Measurements from ENCODE around the gene ZNF808. TPM values are rescaled to one million over a fixed set of nuclear protein-coding genes. Genes with fewer than 3 reads are reported as not detected.
"Not testable (repeated sequence)": the region's sequence is repeated elsewhere in the genome, so short reads cannot be mapped to it uniquely, and the experiment has no call there.

Gene ZNF808
- total RNA-seq, 2 donors from 2014 or later: 13.7 to 24.5 TPM

GRCh38 chr19:52584736-52585440 lies 57.4 kb downstream of the ZNF808 start:
- Histone ChIP-seq H3K9me3 (no peaks in the 10 kb centered on the region), H3K36me3 (peaks cover 39% of the 10 kb centered on the region), H3K27me3 (replicated peaks; ENCODE audit: insufficient read depth) (no peaks in the 10 kb centered on the region), H3K4me1 (ENCODE audit: control insufficient read depth in 1 of 2, low read depth in 2 of 2) (no peaks in the 10 kb centered on the region), H3K4me3 (no peak overlapping the region), H3K27ac (peak overlapping the region in 1 of 2 donors; percentile 54)
- TF ChIP-seq CTCF (IDR thresholded peaks at IDR 0.05): no peak
- no peak for ATAC-seq (ENCODE audit: insufficient number of reproducible peaks, low FRiP score, low read depth)
- DNase-seq (ENCODE audit: low spot score): no peak

- H3K27ac ChIP-seq: peak overlapping the region in 1 of 2 donors; percentile 54
- no peak for TF ChIP-seq CTCF (IDR thresholded peaks at IDR 0.05)
- H3K27me3 ChIP-seq (replicated peaks; ENCODE audit: insufficient read depth): no peaks in the 10 kb centered on the region
- H3K36me3 ChIP-seq: peaks cover 32% of the 10 kb centered on the region
- ATAC-seq (ENCODE audit: insufficient number of reproducible peaks, low FRiP score, low read depth): no peak
- no peak overlapping the region for H3K4me3 ChIP-seq
- H3K9me3 ChIP-seq: no peaks in the 10 kb centered on the region
- no peaks in the 10 kb centered on the region for H3K4me1 ChIP-seq (ENCODE audit: control insufficient read depth in 1 of 2, low read depth in 2 of 2)
- no peak for DNase-seq (ENCODE audit: low spot score)
These were observed 58.1 kb downstream of the ZNF808 start for GRCh38 chr19:52585604-52586003.

GRCh38 chr19:52590728-52591127 lies 63.3 kb downstream of the ZNF808 start:
- Histone ChIP-seq H3K4me1 (ENCODE audit: control insufficient read depth in 1 of 2, low read depth in 2 of 2) (no peaks in the 10 kb centered on the region), H3K27ac (no peak overlapping the region), H3K4me3 (no peak overlapping the region), H3K9me3 (no peaks in the 10 kb centered on the region), H3K27me3 (replicated peaks; ENCODE audit: insufficient read depth) (no peaks in the 10 kb centered on the region), H3K36me3 (no peaks in the 10 kb centered on the region)
- no peak for TF ChIP-seq CTCF (IDR thresholded peaks at IDR 0.05)
- no peak for DNase-seq (ENCODE audit: low spot score)
- ATAC-seq (ENCODE audit: insufficient number of reproducible peaks, low FRiP score, low read depth): no peak

GRCh38 chr19:52592301-52592700 lies 64.8 kb downstream of the ZNF808 start:
- no peaks in the 10 kb centered on the region for H3K27me3 ChIP-seq (replicated peaks; ENCODE audit: insufficient read depth)
- no peak for ATAC-seq (ENCODE audit: insufficient number of reproducible peaks, low FRiP score, low read depth)
- no peak for TF ChIP-seq CTCF (IDR thresholded peaks at IDR 0.05)
- no peak overlapping the region for H3K27ac ChIP-seq
- no peak overlapping the region for H3K4me3 ChIP-seq
- peaks cover 5% of the 10 kb centered on the region for H3K36me3 ChIP-seq
- no peaks in the 10 kb centered on the region for H3K4me1 ChIP-seq (ENCODE audit: control insufficient read depth in 1 of 2, low read depth in 2 of 2)
- no peak for DNase-seq (ENCODE audit: low spot score)
- H3K9me3 ChIP-seq: no peaks in the 10 kb centered on the region

GRCh38 chr19:52593441-52593840 lies 66.0 kb downstream of the ZNF808 start:
- DNase-seq (ENCODE audit: low spot score); H3K36me3 ChIP-seq; ATAC-seq (ENCODE audit: insufficient number of reproducible peaks, low FRiP score, low read depth); H3K4me1 ChIP-seq (ENCODE audit: control insufficient read depth in 1 of 2, low read depth in 2 of 2); H3K27ac ChIP-seq; H3K4me3 ChIP-seq; H3K9me3 ChIP-seq; H3K27me3 ChIP-seq (replicated peaks; ENCODE audit: insufficient read depth): not testable (repeated sequence)

GRCh38 chr19:52599241-52599640 lies 71.8 kb downstream of the ZNF808 start:
- Histone ChIP-seq H3K4me1 (ENCODE audit: control insufficient read depth in 1 of 2, low read depth in 2 of 2) (peaks cover 7 to 25% of the 10 kb centered on the region in 2 donors), H3K27me3 (replicated peaks; ENCODE audit: insufficient read depth) (no peaks in the 10 kb centered on the region), H3K9me3 (no peaks in the 10 kb centered on the region), H3K27ac (no peak overlapping the region), H3K36me3 (peaks cover 5% of the 10 kb centered on the region), H3K4me3 (no peak overlapping the region)
- DNase-seq (ENCODE audit: low spot score): no peak
- no peak for TF ChIP-seq CTCF (IDR thresholded peaks at IDR 0.05)
- ATAC-seq (ENCODE audit: insufficient number of reproducible peaks, low FRiP score, low read depth): no peak

All from thoracic aorta (tissue), 2 donors.